ENCODE data around the gene SPTBN4. TPM values are rescaled to one million over a fixed set of nuclear protein-coding genes. Genes with fewer than 3 reads are reported as not detected.

Gene SPTBN4
- polyA plus RNA-seq, 1 of the 3 experiments (the other 2 are of a cell fraction), result 3.1 TPM

DNA sequence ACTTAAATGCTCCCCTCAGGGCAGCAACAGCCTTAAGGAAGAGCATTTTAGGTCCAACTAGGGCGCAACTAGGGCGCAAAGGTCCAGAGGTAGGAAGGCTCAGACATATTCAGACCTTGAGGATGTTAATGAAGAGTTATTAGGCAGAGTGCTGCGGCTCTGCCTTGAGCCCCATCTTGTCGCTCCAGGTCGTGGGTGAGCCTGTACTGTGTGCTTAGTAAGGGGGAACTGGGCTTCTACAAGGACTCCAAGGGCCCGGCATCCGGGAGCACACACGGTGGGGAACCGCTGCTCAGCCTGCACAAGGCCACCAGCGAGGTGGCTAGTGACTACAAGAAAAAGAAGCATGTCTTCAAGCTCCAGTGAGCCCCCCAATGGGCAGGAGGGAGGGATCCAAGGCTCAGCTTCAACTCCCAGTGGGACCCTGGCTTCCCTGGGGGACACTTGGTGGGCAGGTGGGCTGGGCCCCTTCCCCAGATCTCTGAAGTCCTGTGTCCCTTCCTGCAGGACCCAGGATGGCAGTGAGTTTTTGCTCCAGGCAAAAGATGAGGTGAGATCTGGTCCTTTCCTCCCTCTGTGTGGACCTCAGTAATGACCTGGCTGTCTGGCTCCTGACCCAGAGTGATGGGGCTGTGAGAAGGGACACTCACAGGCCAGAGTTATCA, 105.2 kb downstream of the SPTBN4 start:
- H3K79me2 ChIP-seq (ENCODE audit: insufficient read depth), result no peaks in the 10 kb centered on the region
- ChIA-PET POLR2A (no interaction called here), CTCF (interaction anchor here (1.4 to 1.8 kb wide), 2 partner anchors 23 to 27 kb away, joined by 5 to 11 read pairs; no protein-coding TSS in a partner anchor)
- no peak overlapping the region for H3K4me2 ChIP-seq
- H3K27me3 ChIP-seq (ENCODE audit: insufficient read depth), result no peaks in the 10 kb centered on the region
- H3K9me3 ChIP-seq, result no peaks in the 10 kb centered on the region
- WGBS (ENCODE audit: low lambda C conversion rate), result 71% methylated on average over 10 of the region's 10 CpGs
- no peaks in the 10 kb centered on the region for H3K9me2 ChIP-seq
- no peaks in the 10 kb centered on the region for H4K20me1 ChIP-seq (ENCODE audit: insufficient read depth)
- H3F3A ChIP-seq (replicated peaks; ENCODE audit: insufficient read depth), result peaks cover 8% of the 10 kb centered on the region
- no peak overlapping the region for H3K9ac ChIP-seq
- no peak for DNase-seq
- TF ChIP-seq ELF1 (IDR thresholded peaks at IDR 0.05) (no peak), FOXJ3 (CRISPR knock-in tag; IDR thresholded peaks at IDR 0.05) (no peak), USF2 (IDR thresholded peaks at IDR 0.05; ENCODE audit: borderline replicate concordance, low read depth, low read length) (no peak), CHD2 (IDR thresholded peaks at IDR 0.05; ENCODE audit: low read length, partially characterized antibody) (no peak), NFIC (IDR thresholded peaks at IDR 0.05; ENCODE audit: borderline replicate concordance) (no peak), SMC3 (IDR thresholded peaks at IDR 0.05; ENCODE audit: low read depth, low read length) (no peak), YY1 (IDR thresholded peaks at IDR 0.05; ENCODE audit: low read depth) (no peak), EP300 (IDR thresholded peaks at IDR 0.05; ENCODE audit: borderline replicate concordance in 1 of 2, low read depth in 1 of 2, low read length in 1 of 2) (no peak), IRF3 (IDR thresholded peaks at IDR 0.05; ENCODE audit: low read depth, low read length) (no peak), RAD21 (IDR thresholded peaks at IDR 0.05; ENCODE audit: low read length) (no peak), TEAD4 (IDR thresholded peaks at IDR 0.05; ENCODE audit: borderline replicate concordance, insufficient read depth) (no peak), POLR2AphosphoS5 (IDR thresholded peaks at IDR 0.05; ENCODE audit: low read depth, low read length) (no peak), FOXM1 (IDR thresholded peaks at IDR 0.05; ENCODE audit: low read depth) (no peak), MXI1 (IDR thresholded peaks at IDR 0.05; ENCODE audit: low read depth, low read length) (no peak), RXRA (IDR thresholded peaks at IDR 0.05; ENCODE audit: borderline replicate concordance, low read depth) (no peak)
- TF ChIP-seq, protein P1, sequence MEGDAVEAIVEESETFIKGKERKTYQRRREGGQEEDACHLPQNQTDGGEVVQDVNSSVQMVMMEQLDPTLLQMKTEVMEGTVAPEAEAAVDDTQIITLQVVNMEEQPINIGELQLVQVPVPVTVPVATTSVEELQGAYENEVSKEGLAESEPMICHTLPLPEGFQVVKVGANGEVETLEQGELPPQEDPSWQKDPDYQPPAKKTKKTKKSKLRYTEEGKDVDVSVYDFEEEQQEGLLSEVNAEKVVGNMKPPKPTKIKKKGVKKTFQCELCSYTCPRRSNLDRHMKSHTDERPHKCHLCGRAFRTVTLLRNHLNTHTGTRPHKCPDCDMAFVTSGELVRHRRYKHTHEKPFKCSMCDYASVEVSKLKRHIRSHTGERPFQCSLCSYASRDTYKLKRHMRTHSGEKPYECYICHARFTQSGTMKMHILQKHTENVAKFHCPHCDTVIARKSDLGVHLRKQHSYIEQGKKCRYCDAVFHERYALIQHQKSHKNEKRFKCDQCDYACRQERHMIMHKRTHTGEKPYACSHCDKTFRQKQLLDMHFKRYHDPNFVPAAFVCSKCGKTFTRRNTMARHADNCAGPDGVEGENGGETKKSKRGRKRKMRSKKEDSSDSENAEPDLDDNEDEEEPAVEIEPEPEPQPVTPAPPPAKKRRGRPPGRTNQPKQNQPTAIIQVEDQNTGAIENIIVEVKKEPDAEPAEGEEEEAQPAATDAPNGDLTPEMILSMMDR (IDR thresholded peaks at IDR 0.05), result no peak
- TF ChIP-seq, protein P2, sequence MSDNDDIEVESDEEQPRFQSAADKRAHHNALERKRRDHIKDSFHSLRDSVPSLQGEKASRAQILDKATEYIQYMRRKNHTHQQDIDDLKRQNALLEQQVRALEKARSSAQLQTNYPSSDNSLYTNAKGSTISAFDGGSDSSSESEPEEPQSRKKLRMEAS (IDR thresholded peaks at IDR 0.05; ENCODE audit: low read depth), result no peak
- H3K36me3 ChIP-seq (replicated peaks in 1 of 2; ENCODE audit: control insufficient read depth in 1 of 2, insufficient read depth in 2 of 2, low read length in 1 of 2), result no peaks in the 10 kb centered on the region
- H3K4me1 ChIP-seq (ENCODE audit: control insufficient read depth in 1 of 2, insufficient read depth in 2 of 2, low read depth in 1 of 2, low read length in 1 of 2), result peaks cover 0 to 11% of the 10 kb centered on the region in 2 experiments; a peak in 1 of 4 replicates
- H3K27ac ChIP-seq (ENCODE audit: low read depth in 2 of 2, low read length in 1 of 2), result no peak overlapping the region
- H3K4me3 ChIP-seq (ENCODE audit: low read depth in 2 of 2, low read length in 1 of 2), result no peak overlapping the region
- H2AFZ ChIP-seq (ENCODE audit: low read depth), result no peak overlapping the region
